GM21786 (cell line): ENCODE data around the gene GLE1.
A peak's percentile ranks its signal among the peaks of the same experiment; 100 is the strongest.

Experiments
- ATAC-seq: cut with Tn5 transposase; IDR thresholded peaks from one replicate; pipeline ENCODE4 v1.9.1; 2021; ENCODE audit not compliant: unreplicated experiment

The GLE1 gene

DNA sequence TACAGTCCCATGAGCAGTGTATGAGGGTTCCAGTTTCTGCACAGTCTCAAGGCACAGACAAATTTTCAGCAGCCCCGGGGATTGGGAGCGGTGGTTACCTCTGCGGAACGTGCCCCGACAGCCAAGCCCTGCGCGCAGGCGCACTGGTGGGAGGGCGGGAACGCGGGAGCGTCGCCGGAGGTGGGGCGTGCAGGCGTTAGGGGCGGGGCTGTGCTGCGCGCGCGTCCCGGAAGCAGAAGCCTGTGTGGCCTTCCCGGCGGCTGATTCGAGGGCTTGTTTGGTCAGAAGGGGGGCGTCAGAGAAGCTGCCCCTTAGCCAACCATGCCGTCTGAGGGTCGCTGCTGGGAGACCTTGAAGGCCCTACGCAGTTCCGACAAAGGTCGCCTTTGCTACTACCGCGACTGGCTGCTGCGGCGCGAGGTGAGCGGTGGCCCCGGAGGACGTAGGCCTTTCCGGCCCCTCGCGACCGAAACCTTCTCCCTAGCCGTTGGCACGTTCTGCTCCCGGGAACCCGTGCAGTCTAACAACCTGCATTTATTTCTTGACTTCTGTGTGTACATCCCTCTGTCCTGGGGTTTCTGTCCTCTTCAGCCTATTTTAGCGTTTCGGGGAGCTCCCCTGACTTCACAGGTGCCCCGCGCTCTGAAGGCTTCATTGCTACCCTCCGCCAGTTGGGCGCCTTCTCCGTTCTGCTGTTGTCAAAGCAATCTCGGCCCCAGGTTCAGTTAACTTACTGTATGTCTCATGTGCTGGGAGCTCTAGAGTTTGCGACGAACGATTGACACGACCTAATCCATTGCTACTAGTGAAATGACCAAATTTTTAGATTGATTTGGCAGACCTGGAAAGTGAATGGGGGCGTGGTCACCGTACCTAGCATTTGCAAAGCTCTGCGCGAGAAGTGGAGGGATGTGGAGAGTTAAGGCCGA is at the start of gene GLE1:
GLE1 (plus strand) TSS at position 235 of the 929 bp plus-strand sequence; CDS start at position 322, 87 bp downstream.
- ATAC-seq: peak; percentile 88

DNA sequence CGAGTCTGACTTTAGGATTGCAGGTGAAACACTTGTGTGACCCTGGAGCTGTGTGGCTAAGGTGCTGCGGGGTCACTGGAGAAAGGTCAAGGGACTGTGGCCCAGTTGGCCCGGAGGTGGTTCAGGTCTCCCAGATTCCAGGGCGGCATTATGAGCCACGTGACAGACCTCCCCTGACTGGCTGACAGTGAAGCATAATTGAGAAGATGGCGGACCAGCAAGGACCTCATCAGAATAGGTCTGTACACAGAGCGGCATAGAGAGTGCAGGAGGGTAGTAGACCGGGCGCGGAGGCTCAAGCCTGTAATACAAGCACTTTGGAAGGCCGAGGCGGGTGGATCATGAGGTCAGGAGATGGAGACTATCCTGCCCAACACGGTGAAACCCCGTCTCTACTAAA is 49.5 kb upstream of the GLE1 start:
- ATAC-seq: no peak

DNA sequence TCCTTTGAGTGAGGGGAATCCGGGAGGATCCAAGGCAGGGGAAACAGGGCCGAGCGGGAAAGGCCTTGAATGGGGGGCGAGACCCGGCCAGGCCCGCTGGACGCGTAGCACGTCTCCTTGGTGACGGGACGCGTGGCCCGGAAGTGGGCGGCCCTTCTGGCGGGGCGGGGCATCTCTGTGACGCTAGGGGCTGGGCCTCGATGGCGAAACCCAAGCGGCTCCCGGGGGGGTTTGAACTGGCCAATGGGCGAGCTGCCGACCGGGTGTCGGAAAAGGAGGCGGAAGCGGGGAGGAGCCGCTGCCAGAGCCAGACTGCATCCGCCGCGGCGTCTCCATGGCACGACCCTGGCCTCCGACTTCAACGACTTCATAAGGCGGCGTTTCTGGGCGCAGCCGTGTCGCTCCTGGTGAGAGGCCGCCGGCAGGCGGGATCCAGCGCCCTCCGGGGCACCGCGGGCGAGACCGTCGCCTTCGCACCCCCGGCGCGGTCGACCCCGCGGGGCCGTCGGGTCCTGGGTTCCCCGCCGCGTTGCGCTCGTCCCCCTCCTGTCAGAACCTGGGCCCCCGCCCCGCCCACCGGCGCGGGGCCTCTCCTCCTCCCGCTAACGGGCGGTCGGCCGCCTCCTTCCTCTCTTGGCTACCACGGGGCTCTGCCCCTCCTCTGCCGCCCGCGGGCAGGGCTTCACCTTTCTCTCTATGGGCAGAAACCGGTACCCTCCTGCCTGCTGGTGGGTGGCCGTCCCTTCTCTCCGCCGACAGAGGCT is 48.5 kb upstream of the GLE1 start, which contains the start of gene ODF2:
ODF2 (plus strand) TSS at position 158 of the 764 bp plus-strand sequence; CDS start at position 244, 86 bp downstream.
- peak; percentile 85 for ATAC-seq

DNA sequence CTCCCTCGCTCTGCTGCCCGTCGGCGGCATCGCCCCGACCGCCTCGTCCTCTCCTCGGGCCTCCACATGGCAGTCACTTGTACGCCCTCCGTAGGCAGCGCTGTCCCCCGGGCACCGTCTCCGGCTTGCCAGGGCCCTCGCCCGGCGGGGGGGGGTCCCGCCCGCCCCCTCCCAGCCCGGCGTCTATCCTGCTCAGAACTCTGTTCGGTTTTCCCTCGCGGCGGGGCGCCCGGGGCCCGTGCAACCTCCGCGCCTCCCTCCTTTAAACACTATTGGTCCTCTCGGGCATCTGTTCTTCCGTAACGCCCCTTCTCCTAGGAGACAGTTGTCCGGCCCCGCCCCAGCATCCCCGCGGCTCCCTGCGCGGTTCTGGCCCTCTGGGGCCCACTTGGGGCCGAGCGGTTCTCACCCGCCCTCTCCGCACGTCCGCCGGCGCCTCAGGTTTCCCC is 47.9 kb upstream of the GLE1 start:
- peak; percentile 58 for ATAC-seq

- no peak for ATAC-seq
These were observed 47.3 kb upstream of the GLE1 start for GRCh38 chr9:128457207-128457606.

DNA sequence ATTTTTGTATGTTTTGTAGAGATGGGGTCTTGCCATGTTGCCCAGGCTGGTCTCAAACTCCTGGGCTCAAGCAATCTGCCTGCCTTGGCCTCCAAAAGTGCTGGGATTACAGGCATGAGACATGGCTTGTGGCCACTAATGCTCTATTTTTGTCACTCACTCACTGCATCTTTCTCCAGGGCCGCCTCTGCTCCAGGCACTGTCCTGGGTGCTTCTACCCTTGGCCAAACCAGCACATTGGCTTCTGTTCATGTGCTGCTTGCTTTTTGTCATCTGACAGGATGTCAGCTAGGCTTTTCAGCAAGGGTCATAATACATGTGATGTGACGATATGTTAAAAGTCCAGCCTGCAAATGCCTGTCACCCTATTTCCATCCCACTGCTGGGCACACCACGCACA is 45.5 kb upstream of the GLE1 start:
- ATAC-seq: no peak

DNA sequence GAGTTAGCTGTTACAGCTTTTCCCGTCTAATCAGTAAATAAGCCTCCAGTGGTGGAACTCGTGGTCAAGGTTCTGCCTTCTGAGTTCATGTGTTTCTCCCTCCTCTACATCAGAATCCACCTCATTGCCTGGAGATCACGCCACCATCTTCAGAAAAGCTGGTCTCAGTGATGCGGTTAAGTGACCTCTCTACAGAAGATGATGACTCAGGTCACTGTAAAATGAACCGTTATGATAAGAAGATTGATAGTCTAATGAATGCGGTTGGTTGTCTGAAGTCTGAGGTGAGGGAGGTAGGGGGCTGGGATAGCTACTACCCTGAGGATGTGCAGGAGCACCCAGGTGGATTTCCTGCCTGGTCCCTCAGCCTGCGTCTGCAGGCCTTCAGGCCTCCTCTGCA is 35.4 kb upstream of the GLE1 start:
- ATAC-seq: no peak

GRCh38 chr9:128470560-128470959 is 34.0 kb upstream of the GLE1 start:
- ATAC-seq: no peak

DNA sequence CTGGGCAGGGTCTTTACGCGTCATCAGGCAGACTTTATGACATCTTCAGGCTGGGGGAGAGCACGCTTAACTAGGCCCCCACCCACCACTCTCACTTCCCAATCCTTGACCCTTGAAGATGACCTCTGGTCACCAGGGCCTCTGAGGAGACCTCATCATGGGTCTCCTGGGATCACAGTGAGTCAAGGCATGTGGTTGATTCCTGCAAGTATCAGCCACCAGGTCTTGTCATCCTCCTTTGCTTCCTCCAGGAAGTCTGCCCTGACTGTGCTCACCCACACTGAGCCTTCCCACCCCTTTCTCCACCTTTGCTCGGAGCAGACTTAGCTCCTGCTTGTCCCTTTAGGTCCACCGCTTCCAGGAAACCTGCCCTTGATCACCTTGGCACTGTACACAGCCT is 31.4 kb upstream of the GLE1 start:
- no peak for ATAC-seq

DNA sequence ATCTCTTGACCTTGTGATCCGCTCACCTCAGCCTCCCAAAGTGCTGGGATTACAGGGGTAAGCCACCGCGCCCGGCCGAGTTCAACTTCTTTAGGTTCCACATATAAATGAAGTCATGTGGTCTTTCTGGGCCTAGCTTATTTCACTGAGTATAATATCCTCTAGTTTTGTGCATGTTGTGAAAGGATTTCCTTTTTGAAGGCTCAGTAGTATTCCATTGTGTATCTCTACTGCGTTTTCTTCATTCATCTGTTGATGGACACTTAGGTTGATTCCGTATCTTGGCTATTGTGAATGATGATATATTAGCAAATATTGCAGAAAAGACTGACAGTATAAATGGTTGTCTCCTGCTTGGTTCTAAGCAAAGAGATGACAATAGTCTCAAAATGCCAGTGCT is 28.7 kb upstream of the GLE1 start:
- no peak for ATAC-seq

DNA sequence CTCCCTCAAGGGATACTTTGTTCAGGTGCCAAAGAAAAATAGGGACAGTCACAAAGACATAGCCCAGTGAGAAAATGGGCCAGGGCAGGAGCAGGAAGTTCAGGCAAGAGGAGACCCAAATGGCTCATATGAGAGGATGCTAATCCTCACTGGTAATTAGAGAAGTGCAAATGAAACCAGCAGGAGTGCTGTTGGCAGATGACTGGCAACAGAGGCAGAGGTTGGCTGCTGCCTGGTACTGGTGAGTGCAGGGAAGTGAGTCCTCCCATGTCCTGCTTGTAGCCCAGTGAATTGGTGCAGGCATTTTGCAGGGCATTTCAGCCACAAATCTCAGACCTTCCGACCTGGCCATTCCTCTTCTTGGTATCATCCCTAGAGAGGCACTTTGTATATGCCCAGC is 25.3 kb upstream of the GLE1 start:
- no peak for ATAC-seq

- ATAC-seq: no peak
These were observed 23.0 kb upstream of the GLE1 start for GRCh38 chr9:128481561-128481960.

GRCh38 chr9:128482186-128482585 is 22.3 kb upstream of the GLE1 start:
- ATAC-seq: no peak

DNA sequence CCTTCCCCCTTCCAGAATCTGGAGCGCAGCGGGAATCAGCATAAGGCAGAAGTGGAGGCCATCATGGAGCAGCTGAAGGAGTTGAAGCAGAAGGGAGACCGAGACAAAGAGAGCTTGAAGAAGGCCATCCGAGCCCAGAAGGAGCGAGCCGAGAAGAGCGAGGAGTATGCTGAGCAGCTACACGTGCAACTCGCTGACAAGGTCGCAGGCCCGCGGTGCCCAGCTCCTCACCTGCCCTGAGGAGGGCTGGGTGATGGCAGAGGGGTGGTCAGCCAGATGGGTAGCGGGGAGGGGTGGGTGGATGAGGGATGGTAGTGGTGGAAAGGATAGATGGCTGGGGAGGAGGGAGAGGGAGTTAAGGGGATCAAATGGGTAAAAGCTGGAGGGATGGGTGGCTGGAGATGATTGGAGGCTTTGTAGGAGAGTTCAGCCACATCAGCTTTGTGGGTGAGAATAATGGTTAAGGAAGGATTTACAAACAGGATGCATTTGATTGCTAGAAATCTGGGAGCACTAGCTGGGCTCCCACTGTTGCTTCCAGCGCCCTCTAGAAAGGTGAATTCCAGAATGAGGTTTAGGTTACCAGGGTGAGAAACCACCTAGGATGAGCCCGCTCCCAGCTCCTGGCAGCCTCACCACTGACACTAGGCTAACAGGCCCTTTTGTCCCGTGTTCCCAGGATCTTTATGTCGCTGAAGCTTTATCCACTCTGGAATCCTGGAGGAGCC is 19.7 kb upstream of the GLE1 start:
- ATAC-seq: no peak

DNA sequence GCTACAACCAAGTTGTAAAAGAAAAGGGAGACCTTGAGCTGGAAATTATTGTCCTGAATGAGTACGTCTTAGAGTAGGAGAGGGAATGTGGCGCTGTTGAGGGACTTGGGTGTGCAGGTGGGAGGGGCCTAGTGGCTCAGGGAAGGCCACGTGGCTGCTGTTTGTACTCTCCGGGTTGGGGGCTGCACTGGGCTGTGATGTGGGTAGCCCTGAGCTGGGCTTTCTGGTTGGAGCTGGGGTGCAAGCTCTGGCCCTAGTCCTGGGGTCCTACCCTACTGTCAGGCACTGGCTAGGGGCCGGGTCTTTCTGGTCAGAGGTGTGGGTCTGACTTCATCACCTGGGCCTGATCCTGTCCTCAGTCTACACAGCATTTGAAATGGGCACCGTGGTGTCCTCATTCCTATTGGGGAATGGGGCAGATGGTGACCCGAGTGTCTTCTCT is 19.1 kb upstream of the GLE1 start:
- no peak for ATAC-seq

DNA sequence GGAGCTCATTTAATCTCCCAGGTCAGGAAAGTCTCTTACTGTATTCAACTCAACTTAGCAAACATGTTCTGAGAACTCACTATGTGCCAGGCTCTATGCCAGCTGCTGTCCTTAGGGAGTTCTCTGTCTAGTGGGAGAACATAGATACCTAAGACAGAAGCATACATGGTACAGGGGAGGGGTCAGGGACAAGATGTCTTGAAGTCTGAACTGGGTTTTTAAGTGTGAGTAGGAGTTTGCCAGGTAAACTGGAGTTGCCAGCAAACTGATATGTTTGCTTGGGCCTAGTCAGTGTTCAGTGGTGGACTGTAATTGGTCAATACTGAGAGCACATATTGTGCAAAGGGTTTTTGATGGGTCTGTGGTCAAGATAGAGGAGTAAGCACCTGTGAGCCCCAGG is 18.3 kb upstream of the GLE1 start:
- no peak for ATAC-seq

DNA sequence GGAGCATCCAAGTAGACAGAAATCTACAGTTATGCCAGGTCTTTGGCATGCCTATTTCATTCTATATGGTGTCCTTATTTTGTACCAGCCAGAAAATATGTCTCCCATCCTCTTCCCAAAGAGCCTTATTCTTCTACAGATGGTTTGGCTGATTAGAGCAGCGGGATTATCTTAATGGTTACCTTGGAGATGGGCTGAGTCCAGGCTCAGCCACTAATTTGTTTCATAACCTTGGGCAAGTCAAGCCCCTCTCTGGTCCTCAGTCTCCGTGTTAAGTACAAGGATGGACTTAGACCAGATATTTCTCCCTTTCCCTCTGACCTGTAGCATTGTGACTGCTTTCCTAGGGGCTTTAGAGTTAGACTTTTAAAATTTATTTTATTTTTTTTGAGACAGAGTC is 11.1 kb upstream of the GLE1 start:
- no peak for ATAC-seq

DNA sequence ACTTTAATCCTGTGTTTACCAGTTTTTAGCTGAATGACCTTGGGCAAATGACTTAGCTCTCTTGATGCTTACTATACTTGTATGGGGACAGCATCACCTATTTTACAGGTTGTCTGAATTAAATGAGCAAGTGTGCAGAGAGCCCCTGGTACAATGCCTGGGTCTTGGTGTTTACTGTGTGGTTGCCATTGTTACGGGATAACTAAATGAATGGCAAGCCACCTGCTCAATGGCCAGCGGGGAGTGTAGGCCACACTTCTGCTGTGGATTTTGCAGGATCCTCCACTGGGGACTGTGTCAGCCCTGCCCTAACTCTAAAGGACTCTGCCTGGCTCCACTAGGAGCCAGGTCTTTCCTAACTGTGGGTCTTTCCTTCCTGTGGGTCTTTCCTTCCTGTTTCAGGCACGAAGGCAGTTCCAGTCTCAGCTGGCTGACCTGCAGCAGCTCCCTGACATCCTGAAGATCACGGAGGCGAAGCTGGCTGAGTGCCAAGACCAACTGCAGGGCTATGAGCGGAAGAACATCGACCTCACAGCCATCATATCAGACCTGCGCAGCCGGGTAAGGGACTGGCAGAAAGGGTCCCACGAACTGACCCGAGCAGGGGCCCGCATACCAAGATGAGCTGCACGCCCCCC is 10.3 kb upstream of the GLE1 start:
- no peak for ATAC-seq

DNA sequence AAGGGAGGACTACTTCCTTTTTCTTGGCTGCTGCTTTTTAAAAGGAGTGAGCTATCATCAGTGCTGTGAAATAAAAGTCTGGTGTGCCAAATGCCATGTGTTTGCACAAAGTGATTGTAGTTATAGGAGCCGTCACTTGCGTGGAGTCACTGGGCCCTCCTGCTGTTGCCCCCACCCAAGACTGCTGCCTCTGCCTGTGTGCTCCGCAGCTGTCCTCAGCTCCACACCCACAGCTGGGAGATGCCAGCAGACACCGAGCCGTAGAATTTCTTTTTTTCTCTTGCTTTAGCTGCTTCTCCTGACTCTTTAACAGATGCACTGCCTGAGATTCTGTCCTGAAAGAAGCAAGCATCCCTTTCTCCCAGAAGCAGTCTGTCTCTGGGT is 9.8 kb upstream of the GLE1 start:
- no peak for ATAC-seq

- no peak for ATAC-seq
These were observed 9.2 kb upstream of the GLE1 start for GRCh38 chr9:128495296-128495695.
